ENCODE data around the gene SEMA6C. TPM values are rescaled to one million over a fixed set of nuclear protein-coding genes. Genes with fewer than 3 reads are reported as not detected.

The SEMA6C gene
- total and polyA plus RNA-seq, 2 of the 8 experiments (the other 6 are each of a cell fraction or from before 2014, with no cell fraction given): 12.2 to 15.7 TPM

GRCh38 chr1:151145304-151146071, 943 bp downstream of the SEMA6C start (continued):
- TF ChIP-seq, protein P1, sequence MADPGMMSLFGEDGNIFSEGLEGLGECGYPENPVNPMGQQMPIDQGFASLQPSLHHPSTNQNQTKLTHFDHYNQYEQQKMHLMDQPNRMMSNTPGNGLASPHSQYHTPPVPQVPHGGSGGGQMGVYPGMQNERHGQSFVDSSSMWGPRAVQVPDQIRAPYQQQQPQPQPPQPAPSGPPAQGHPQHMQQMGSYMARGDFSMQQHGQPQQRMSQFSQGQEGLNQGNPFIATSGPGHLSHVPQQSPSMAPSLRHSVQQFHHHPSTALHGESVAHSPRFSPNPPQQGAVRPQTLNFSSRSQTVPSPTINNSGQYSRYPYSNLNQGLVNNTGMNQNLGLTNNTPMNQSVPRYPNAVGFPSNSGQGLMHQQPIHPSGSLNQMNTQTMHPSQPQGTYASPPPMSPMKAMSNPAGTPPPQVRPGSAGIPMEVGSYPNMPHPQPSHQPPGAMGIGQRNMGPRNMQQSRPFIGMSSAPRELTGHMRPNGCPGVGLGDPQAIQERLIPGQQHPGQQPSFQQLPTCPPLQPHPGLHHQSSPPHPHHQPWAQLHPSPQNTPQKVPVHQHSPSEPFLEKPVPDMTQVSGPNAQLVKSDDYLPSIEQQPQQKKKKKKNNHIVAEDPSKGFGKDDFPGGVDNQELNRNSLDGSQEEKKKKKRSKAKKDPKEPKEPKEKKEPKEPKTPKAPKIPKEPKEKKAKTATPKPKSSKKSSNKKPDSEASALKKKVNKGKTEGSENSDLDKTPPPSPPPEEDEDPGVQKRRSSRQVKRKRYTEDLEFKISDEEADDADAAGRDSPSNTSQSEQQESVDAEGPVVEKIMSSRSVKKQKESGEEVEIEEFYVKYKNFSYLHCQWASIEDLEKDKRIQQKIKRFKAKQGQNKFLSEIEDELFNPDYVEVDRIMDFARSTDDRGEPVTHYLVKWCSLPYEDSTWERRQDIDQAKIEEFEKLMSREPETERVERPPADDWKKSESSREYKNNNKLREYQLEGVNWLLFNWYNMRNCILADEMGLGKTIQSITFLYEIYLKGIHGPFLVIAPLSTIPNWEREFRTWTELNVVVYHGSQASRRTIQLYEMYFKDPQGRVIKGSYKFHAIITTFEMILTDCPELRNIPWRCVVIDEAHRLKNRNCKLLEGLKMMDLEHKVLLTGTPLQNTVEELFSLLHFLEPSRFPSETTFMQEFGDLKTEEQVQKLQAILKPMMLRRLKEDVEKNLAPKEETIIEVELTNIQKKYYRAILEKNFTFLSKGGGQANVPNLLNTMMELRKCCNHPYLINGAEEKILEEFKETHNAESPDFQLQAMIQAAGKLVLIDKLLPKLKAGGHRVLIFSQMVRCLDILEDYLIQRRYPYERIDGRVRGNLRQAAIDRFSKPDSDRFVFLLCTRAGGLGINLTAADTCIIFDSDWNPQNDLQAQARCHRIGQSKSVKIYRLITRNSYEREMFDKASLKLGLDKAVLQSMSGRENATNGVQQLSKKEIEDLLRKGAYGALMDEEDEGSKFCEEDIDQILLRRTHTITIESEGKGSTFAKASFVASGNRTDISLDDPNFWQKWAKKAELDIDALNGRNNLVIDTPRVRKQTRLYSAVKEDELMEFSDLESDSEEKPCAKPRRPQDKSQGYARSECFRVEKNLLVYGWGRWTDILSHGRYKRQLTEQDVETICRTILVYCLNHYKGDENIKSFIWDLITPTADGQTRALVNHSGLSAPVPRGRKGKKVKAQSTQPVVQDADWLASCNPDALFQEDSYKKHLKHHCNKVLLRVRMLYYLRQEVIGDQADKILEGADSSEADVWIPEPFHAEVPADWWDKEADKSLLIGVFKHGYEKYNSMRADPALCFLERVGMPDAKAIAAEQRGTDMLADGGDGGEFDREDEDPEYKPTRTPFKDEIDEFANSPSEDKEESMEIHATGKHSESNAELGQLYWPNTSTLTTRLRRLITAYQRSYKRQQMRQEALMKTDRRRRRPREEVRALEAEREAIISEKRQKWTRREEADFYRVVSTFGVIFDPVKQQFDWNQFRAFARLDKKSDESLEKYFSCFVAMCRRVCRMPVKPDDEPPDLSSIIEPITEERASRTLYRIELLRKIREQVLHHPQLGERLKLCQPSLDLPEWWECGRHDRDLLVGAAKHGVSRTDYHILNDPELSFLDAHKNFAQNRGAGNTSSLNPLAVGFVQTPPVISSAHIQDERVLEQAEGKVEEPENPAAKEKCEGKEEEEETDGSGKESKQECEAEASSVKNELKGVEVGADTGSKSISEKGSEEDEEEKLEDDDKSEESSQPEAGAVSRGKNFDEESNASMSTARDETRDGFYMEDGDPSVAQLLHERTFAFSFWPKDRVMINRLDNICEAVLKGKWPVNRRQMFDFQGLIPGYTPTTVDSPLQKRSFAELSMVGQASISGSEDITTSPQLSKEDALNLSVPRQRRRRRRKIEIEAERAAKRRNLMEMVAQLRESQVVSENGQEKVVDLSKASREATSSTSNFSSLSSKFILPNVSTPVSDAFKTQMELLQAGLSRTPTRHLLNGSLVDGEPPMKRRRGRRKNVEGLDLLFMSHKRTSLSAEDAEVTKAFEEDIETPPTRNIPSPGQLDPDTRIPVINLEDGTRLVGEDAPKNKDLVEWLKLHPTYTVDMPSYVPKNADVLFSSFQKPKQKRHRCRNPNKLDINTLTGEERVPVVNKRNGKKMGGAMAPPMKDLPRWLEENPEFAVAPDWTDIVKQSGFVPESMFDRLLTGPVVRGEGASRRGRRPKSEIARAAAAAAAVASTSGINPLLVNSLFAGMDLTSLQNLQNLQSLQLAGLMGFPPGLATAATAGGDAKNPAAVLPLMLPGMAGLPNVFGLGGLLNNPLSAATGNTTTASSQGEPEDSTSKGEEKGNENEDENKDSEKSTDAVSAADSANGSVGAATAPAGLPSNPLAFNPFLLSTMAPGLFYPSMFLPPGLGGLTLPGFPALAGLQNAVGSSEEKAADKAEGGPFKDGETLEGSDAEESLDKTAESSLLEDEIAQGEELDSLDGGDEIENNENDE (IDR thresholded peaks at IDR 0.05; ENCODE audit: insufficient replicate concordance, low read length): no peak
- TF ChIP-seq SIN3A (conservative IDR thresholded peaks at IDR 0.05 in 1 of 2, IDR thresholded peaks at IDR 0.05 in 1 of 2; ENCODE audit: low read depth in 1 of 2, low read length in 2 of 2) (no peak), RFX5 (IDR thresholded peaks at IDR 0.05; ENCODE audit: borderline replicate concordance, low read depth, low read length) (no peak), PHF8 (conservative IDR thresholded peaks at IDR 0.05; ENCODE audit: low read depth, low read length) (no peak), MAX (IDR thresholded peaks at IDR 0.05) (peak; percentile 13; the same call in 1 of the 2 replicates), TEAD4 (IDR thresholded peaks at IDR 0.05; ENCODE audit: low read depth, low read length) (no peak), CHD2 (IDR thresholded peaks at IDR 0.05; ENCODE audit: low read length) (no peak), RNF2 (IDR thresholded peaks at IDR 0.05; ENCODE audit: borderline replicate concordance, low read depth, low read length, missing control alignments, poor library complexity, severe bottlenecking) (no peak)
